Tibial nerve (tissue), 4 donors: ENCODE results near the gene CEP19. TPM values are rescaled to one million over a fixed set of nuclear protein-coding genes. Genes with fewer than 3 reads are reported as not detected.
"Not testable (repeated sequence)": the region's sequence is repeated elsewhere in the genome, so short reads cannot be mapped to it uniquely, and the experiment has no call there.

Experiments
- DNase-seq, 2 donors: peaks; one replicate each; pipeline ENCODE4 v3.0.0-alpha.2; 2019; ENCODE audit warnings: low spot score in 2 of 2
- H3K27ac ChIP-seq, 4 donors: fragments of 200-600 bp; sonication (generic) in 3 of 4; one replicate each; pipeline ENCODE4 v1.5.1; 2017 to 2019; ENCODE audit warnings: mild to moderate bottlenecking in 1 of 4
- H3K27me3 ChIP-seq, 2 donors: fragments of 200-600 bp; sonication (generic) in 1 of 2; one replicate each; pipeline versions ENCODE4 v1.5.1 to v1.6.0; 2017 to 2019
- H3K36me3 ChIP-seq, 3 donors: fragments of 200-600 bp; sonication (generic); one replicate each; pipeline ENCODE4 v1.5.1; 2018 to 2019
- H3K4me1 ChIP-seq, 4 donors: fragments of 200-600 bp; sonication (generic) in 3 of 4; one replicate each; pipeline ENCODE4 v1.5.1; 2017 to 2019
- H3K4me3 ChIP-seq, 4 donors: fragments of 200-600 bp; sonication (generic) in 3 of 4; one replicate each; pipeline ENCODE4 v1.5.1; 2017 to 2019; ENCODE audit warnings: mild to moderate bottlenecking in 1 of 4, moderate library complexity in 1 of 4
- H3K9me3 ChIP-seq, 4 donors: fragments of 200-600 bp; sonication (generic) in 3 of 4; one replicate each; pipeline ENCODE4 v1.5.1; 2017 to 2019
- CTCF ChIP-seq, 5 experiments: fragments of 200-600 bp in 3 of 5; fragments of 450-650 bp in 2 of 5; sonication (generic) in 3 of 5; IDR thresholded peaks; one replicate each; pipeline ENCODE4 v1.5.1; 2016 to 2019; ENCODE audit warnings: antibody characterized with exemption in 5 of 5, mild to moderate bottlenecking in 3 of 5, moderate library complexity in 2 of 5
- EP300 ChIP-seq, 2 donors: sonication (generic); formaldehyde crosslinking; IDR thresholded peaks; one replicate each; pipeline ENCODE4 v1.6.1; 2017; ENCODE audit warnings: antibody characterized with exemption in 2 of 2, mild to moderate bottlenecking in 1 of 2
- POLR2A ChIP-seq, 2 donors: fragments of 450-650 bp; IDR thresholded peaks; one replicate each; pipeline ENCODE4 v1.6.1; 2017; ENCODE audit warnings: antibody characterized with exemption in 2 of 2, mild to moderate bottlenecking in 2 of 2, moderate library complexity in 2 of 2
- WGBS, 2 donors: methylation state at CpG; one replicate each; pipeline ENCODE4 v1.1.5; 2018; 5-methylcytosine and 5-hydroxymethylcytosine counted together
- total RNA-seq, 4 donors: library from RNA; depleted of rRNA; stranded (reverse); fragments of >200 nt; gene quantifications; one replicate each; pipeline ENCODE4 v1.1.0, GENCODE V29; 2016

CEP19 gene
- total RNA-seq, 4 donors from 2014 or later = 1.8 to 4.0 (median 3.2) TPM

- Histone ChIP-seq H3K27me3 (no peaks in the 10 kb centered on the region), H3K9me3 (no peaks in the 10 kb centered on the region), H3K4me1 (no peaks in the 10 kb centered on the region), H3K27ac (no peak overlapping the region), H3K4me3 (no peak overlapping the region), H3K36me3 (peaks cover 0 to 50% (median 0%) of the 10 kb centered on the region in 3 donors)
- 79 to 85% methylated on average over 7 of the region's 7 CpGs for WGBS, 2 donors
- TF ChIP-seq EP300 (IDR thresholded peaks at IDR 0.05) (no peak), POLR2A (IDR thresholded peaks at IDR 0.05) (no peak), CTCF (IDR thresholded peaks at IDR 0.05) (no peak)
- DNase-seq = no peak
Measured at GRCh38 chr3:196726788-196727675, 15.0 kb upstream of the CEP19 start.

GRCh38 chr3:196721097-196721496 is 9.0 kb upstream of the CEP19 start:
- Histone ChIP-seq H3K9me3 (no peaks in the 10 kb centered on the region), H3K4me3 (no peak overlapping the region), H3K36me3 (peaks cover 0 to 40% (median 0%) of the 10 kb centered on the region in 3 donors), H3K27ac (no peak overlapping the region), H3K27me3 (no peaks in the 10 kb centered on the region), H3K4me1 (no peaks in the 10 kb centered on the region)
- TF ChIP-seq CTCF (IDR thresholded peaks at IDR 0.05) (no peak), EP300 (IDR thresholded peaks at IDR 0.05) (no peak), POLR2A (IDR thresholded peaks at IDR 0.05) (no peak)
- no peak for DNase-seq
- WGBS, 2 donors = 79 to 100% methylated on average over 2 of the region's 2 CpGs

- not testable (repeated sequence) for H3K4me3 ChIP-seq, H3K9me3 ChIP-seq, H3K27ac ChIP-seq, DNase-seq, H3K27me3 ChIP-seq
- Histone ChIP-seq H3K36me3 (peaks cover 0 to 23% (median 0%) of the 10 kb centered on the region in 3 donors), H3K4me1 (peaks cover 0 to 14% (median 8%) of the 10 kb centered on the region in 4 donors)
- 82 to 87% methylated on average over 3 of the region's 3 CpGs for WGBS, 2 donors
Measured at GRCh38 chr3:196717162-196717561, 5.1 kb upstream of the CEP19 start.

GRCh38 chr3:196712514-196713413 is 714 bp upstream of the CEP19 start:
- H3K36me3 ChIP-seq = no peaks in the 10 kb centered on the region
- peak in 1 of 5 experiments; percentile 31 for TF ChIP-seq CTCF (IDR thresholded peaks at IDR 0.05)
- no peak for TF ChIP-seq POLR2A (IDR thresholded peaks at IDR 0.05)
- WGBS, 2 donors = 5 to 13% methylated on average over 27 to 57 of the region's 64 CpGs
- peak; percentile 41 to 43 for DNase-seq
- peaks cover 0 to 24% (median 14%) of the 10 kb centered on the region in 4 donors for H3K4me1 ChIP-seq
- H3K27ac ChIP-seq = peak overlapping the region; percentile 82 to 95 (median 90)
- no peaks in the 10 kb centered on the region for H3K9me3 ChIP-seq
- peak overlapping the region; percentile 71 to 94 (median 82) for H3K4me3 ChIP-seq
- H3K27me3 ChIP-seq = no peaks in the 10 kb centered on the region

- TF ChIP-seq CTCF (IDR thresholded peaks at IDR 0.05) (no peak), EP300 (IDR thresholded peaks at IDR 0.05) (no peak), POLR2A (IDR thresholded peaks at IDR 0.05) (no peak)
- Histone ChIP-seq H3K4me3 (no peak overlapping the region), H3K4me1 (peaks cover 0 to 17% (median 12%) of the 10 kb centered on the region in 4 donors), H3K27ac (no peak overlapping the region), H3K36me3 (no peaks in the 10 kb centered on the region), H3K27me3 (no peaks in the 10 kb centered on the region), H3K9me3 (no peaks in the 10 kb centered on the region)
- no peak for DNase-seq
- 79% methylated on average over 7 of the region's 7 CpGs for WGBS, 2 donors
Measured at GRCh38 chr3:196708467-196708866, 3.6 kb downstream of the CEP19 start.
